Parathyroid adenoma (tissue), 2 donors: Measurements from ENCODE around the gene MACROH2A2.
"Not testable (repeated sequence)": the region's sequence is repeated elsewhere in the genome, so short reads cannot be mapped to it uniquely, and the experiment has no call there.

Experiments
- H2AFZ ChIP-seq: fragments of 300-600 bp; sonication (generic); one replicate; pipeline ENCODE4 v1.7.0; 2017; ENCODE audit warnings: antibody characterized with exemption, mild to moderate bottlenecking
- H3K27ac ChIP-seq: fragments of 300-600 bp; sonication (generic); one replicate; pipeline ENCODE4 v1.7.0; 2017
- H3K27me3 ChIP-seq: fragments of 300-600 bp; sonication (generic); one replicate; pipeline ENCODE4 v1.7.0; 2017; ENCODE audit warnings: low read length; ENCODE audit not compliant: control insufficient read depth, insufficient read depth
- H3K36me3 ChIP-seq: fragments of 300-600 bp; sonication (generic); one replicate; pipeline ENCODE4 v1.7.0; 2017; ENCODE audit warnings: low read length; ENCODE audit not compliant: control insufficient read depth, insufficient read depth
- H3K4me1 ChIP-seq: fragments of 300-600 bp; sonication (generic); one replicate; pipeline ENCODE4 v1.7.0; 2017; ENCODE audit warnings: control low read depth
- H3K4me2 ChIP-seq: fragments of 300-600 bp; sonication (generic); one replicate; pipeline ENCODE4 v1.7.0; 2017; ENCODE audit warnings: low read length
- H3K4me3 ChIP-seq: fragments of 300-600 bp; sonication (generic); one replicate; pipeline ENCODE4 v1.7.0; 2017; ENCODE audit warnings: low read depth, low read length
- H3K79me2 ChIP-seq: fragments of 300-600 bp; sonication (generic); one replicate; pipeline ENCODE4 v1.7.0; 2017; ENCODE audit warnings: control low read depth
- H3K9ac ChIP-seq: fragments of 300-600 bp; sonication (generic); one replicate; pipeline ENCODE4 v1.7.0; 2017; ENCODE audit warnings: mild to moderate bottlenecking
- H3K9me3 ChIP-seq: fragments of 300-600 bp; sonication (generic); one replicate; pipeline ENCODE4 v1.7.0; 2017; ENCODE audit warnings: low read length; ENCODE audit not compliant: control insufficient read depth
- TF ChIP-seq, protein P1 (sequence below): fragments of 300-600 bp; sonication (generic); IDR thresholded peaks from one replicate; pipeline ENCODE4 v1.7.0; 2017; ENCODE audit warnings: antibody characterized with exemption, mild to moderate bottlenecking
- donor health status: primary hyperparathyroidism.

MACROH2A2 gene

DNA sequence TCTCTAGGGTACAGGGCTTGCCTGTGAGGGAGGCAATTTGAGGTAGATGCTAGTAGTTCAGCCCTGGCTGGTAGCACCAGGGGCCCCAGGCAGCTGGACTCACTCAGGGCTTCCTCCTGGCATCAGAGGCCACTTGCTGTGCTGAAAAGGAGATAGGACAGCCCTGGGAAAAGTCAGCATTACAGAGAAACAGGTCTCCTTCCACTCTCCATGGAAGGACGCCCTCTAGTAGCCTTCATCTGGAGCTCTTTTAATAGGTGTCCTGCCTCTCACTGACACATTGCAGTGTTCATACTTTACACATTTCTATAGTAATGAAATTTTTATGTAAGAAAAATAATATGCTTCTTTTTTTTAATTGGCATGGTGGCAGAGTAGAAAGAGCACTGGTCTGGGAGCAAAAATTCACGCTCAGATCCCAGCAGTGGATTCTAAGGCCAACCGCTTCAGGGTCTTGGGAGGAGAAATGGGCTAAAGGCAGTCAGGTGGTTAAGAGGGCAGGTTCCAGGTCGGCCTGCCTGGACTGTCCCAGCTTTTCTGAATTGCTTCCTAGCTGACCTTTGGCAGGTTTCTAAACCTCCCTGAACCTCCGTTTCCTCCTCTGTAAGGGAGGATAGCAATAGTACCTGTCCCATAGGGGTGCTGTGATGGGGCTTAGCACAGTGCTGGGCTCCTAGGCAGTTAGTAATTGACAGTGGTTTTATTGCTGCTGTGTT lies 44.2 kb downstream of the MACROH2A2 start:
- Histone ChIP-seq H2AFZ (no peak overlapping the region), H3K9ac (no peak overlapping the region), H3K27ac (no peak overlapping the region), H3K4me2 (no peak overlapping the region), H3K4me3 (no peak overlapping the region), H3K27me3 (no peaks in the 10 kb centered on the region), H3K4me1 (no peaks in the 10 kb centered on the region), H3K79me2 (no peaks in the 10 kb centered on the region), H3K36me3 (no peaks in the 10 kb centered on the region), H3K9me3 (no peaks in the 10 kb centered on the region)
- TF ChIP-seq, protein P1, sequence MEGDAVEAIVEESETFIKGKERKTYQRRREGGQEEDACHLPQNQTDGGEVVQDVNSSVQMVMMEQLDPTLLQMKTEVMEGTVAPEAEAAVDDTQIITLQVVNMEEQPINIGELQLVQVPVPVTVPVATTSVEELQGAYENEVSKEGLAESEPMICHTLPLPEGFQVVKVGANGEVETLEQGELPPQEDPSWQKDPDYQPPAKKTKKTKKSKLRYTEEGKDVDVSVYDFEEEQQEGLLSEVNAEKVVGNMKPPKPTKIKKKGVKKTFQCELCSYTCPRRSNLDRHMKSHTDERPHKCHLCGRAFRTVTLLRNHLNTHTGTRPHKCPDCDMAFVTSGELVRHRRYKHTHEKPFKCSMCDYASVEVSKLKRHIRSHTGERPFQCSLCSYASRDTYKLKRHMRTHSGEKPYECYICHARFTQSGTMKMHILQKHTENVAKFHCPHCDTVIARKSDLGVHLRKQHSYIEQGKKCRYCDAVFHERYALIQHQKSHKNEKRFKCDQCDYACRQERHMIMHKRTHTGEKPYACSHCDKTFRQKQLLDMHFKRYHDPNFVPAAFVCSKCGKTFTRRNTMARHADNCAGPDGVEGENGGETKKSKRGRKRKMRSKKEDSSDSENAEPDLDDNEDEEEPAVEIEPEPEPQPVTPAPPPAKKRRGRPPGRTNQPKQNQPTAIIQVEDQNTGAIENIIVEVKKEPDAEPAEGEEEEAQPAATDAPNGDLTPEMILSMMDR = no peak

DNA sequence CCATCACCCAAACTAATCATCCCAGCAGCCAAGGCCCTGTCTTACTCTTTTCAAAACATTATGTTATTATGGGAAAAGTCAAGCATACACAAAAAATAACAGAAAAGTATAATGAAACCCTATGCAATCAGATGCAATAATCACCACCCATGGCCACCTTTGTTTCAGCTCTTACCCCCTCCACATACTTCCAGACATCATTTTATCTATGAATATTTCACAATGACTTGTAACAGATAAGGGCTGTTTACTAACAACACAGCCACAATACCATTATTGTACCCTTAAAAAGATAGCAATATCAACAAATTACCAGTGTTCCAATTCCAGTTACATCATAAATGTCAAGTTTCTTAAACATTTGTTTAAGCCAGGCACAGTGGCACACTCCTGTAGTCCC lies 44.8 kb downstream of the MACROH2A2 start:
- no peaks in the 10 kb centered on the region for H3K36me3 ChIP-seq
- no peaks in the 10 kb centered on the region for H3K9me3 ChIP-seq
- H3K9ac ChIP-seq = no peak overlapping the region
- TF ChIP-seq, protein P1 = no peak
- no peak overlapping the region for H3K4me2 ChIP-seq
- no peaks in the 10 kb centered on the region for H3K4me1 ChIP-seq
- H2AFZ ChIP-seq = no peak overlapping the region
- no peak overlapping the region for H3K4me3 ChIP-seq
- H3K27ac ChIP-seq = no peak overlapping the region
- H3K27me3 ChIP-seq = no peaks in the 10 kb centered on the region
- no peaks in the 10 kb centered on the region for H3K79me2 ChIP-seq

DNA sequence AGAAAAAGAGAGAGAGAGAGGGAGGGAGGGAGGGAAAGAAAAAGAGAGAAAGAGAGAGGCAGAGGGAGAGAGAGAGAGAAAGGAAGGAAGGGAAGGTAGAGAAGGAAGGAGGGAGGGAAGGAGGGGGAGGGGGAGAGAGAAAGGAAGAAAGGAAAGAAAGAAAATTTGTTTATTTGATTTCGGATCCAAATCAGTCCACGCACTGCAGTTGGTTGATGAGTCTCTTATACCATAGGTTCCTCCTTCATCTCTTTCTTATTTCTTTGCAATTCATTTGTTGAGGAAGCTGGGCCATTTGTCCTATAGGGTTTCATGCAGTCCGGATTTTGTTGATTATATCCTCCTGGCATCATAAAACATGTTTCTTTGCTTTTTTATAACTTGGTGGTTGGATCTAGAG lies 45.6 kb downstream of the MACROH2A2 start:
- Histone ChIP-seq H3K4me2 (no peak overlapping the region), H3K4me3 (no peak overlapping the region), H2AFZ (no peak overlapping the region), H3K79me2 (no peaks in the 10 kb centered on the region), H3K36me3 (no peaks in the 10 kb centered on the region), H3K27ac (no peak overlapping the region), H3K4me1 (no peaks in the 10 kb centered on the region), H3K27me3 (no peaks in the 10 kb centered on the region), H3K9ac (no peak overlapping the region), H3K9me3 (no peaks in the 10 kb centered on the region)
- TF ChIP-seq, protein P1 = no peak

DNA sequence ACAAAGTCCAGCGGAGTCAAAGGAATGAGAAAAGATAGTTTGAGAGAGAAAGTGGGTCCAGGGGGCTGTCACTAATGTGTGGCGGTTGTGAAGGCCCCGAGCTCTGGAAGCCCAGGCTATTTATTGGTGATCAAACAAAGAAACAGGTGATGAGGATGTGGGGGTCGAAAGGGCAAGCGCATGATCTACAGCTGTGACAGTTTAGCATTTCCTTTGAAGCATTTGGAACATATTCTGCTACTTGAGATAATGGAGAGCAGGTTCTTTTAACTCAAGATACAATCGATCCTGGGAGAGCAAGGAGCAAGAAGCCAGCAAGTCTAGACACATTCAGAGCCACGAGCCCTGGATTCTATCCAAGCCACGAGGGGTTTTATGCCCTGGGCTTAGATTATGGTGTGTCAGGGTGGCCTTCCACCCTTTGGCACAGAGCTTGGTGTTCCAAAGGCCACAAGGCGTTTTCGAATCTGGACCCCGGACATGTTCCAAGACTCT lies 48.5 kb downstream of the MACROH2A2 start:
- not testable (repeated sequence) for H3K4me2 ChIP-seq

DNA sequence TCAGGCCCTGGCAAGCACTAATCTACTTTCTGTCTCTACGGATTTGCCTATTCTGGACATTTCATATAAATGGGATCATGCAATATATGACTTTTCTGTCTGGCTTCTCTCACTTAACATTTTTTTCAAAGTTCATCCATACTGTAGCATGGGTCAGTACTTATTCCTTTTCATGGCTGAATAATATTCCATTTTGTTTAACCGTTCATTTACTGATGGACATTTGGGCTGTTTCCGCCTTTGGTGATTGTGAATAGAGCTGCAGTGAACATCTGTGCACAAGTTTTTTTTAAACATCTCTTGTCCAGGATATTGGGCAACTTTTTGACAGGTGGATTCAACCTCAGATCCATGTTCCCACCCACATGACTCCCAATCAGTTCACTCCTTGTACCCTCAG lies 49.0 kb downstream of the MACROH2A2 start:
- H2AFZ ChIP-seq = no peak overlapping the region
- no peaks in the 10 kb centered on the region for H3K4me1 ChIP-seq
- no peak overlapping the region for H3K27ac ChIP-seq
- H3K79me2 ChIP-seq = no peaks in the 10 kb centered on the region
- no peaks in the 10 kb centered on the region for H3K36me3 ChIP-seq
- H3K4me2 ChIP-seq = no peak overlapping the region
- TF ChIP-seq, protein P1 = no peak
- no peaks in the 10 kb centered on the region for H3K9me3 ChIP-seq
- H3K27me3 ChIP-seq = no peaks in the 10 kb centered on the region
- no peak overlapping the region for H3K4me3 ChIP-seq
- no peak overlapping the region for H3K9ac ChIP-seq

More for the DNA sequence above, 48.5 kb downstream of the MACROH2A2 start:
- H3K79me2 ChIP-seq, H2AFZ ChIP-seq, H3K27ac ChIP-seq, H3K36me3 ChIP-seq, H3K9me3 ChIP-seq, H3K27me3 ChIP-seq, H3K4me3 ChIP-seq, H3K4me1 ChIP-seq, H3K9ac ChIP-seq: not testable (repeated sequence)
